H9 (cell line): ENCODE results near the gene SCGB2A2. TPM values are rescaled to one million over a fixed set of nuclear protein-coding genes. Genes with fewer than 3 reads are reported as not detected.

ENCODE experiments used
- DNase-seq: peaks from one replicate; pipeline ENCODE4 v3.0.0-alpha.2; 2017
- H2AFZ ChIP-seq: one replicate; pipeline ENCODE4 v1.6.1; 2013; ENCODE audit warnings: mild to moderate bottlenecking, low read length, control low read depth, moderate library complexity
- H2AK5ac ChIP-seq: 2 replicates; pipeline ENCODE4 v1.6.1; 2013; ENCODE audit warnings: low read length, control low read depth, mixed read lengths; ENCODE audit not compliant: insufficient read length
- H2BK120ac ChIP-seq: one replicate; pipeline ENCODE4 v1.6.1; 2013; ENCODE audit warnings: low read depth, mild to moderate bottlenecking, low read length, control low read depth, inconsistent platforms; ENCODE audit not compliant: poor library complexity, severe bottlenecking
- H2BK12ac ChIP-seq: 2 replicates; pipeline ENCODE4 v1.6.1; 2013; ENCODE audit warnings: low read length, control low read depth, mixed read lengths, low read depth; ENCODE audit not compliant: insufficient read length
- H2BK15ac ChIP-seq: 2 replicates; pipeline ENCODE4 v1.6.1; 2013; ENCODE audit warnings: low read depth, low read length, control low read depth
- H2BK20ac ChIP-seq: one replicate; pipeline ENCODE4 v1.6.1; 2013; ENCODE audit warnings: low read depth, mild to moderate bottlenecking, low read length, control low read depth, inconsistent platforms; ENCODE audit not compliant: poor library complexity, severe bottlenecking
- H2BK5ac ChIP-seq: 2 replicates; pipeline ENCODE4 v1.6.1; 2013; ENCODE audit warnings: low read length, control low read depth, mixed read lengths; ENCODE audit not compliant: insufficient read length
- H3K14ac ChIP-seq: 2 replicates; pipeline ENCODE4 v1.6.1; 2013; ENCODE audit warnings: low read length, control low read depth; ENCODE audit not compliant: insufficient read depth
- H3K18ac ChIP-seq: 2 replicates; pipeline ENCODE4 v1.6.1; 2013; ENCODE audit warnings: low read depth, mild to moderate bottlenecking, mixed read lengths, low read length, control low read depth; ENCODE audit not compliant: insufficient read length
- H3K23ac ChIP-seq: 2 replicates; pipeline ENCODE4 v1.6.1; 2013; ENCODE audit warnings: low read length, control low read depth, mixed read lengths, low read depth; ENCODE audit not compliant: insufficient read length
- H3K23me2 ChIP-seq: 2 replicates; pipeline ENCODE4 v1.6.1; 2013; ENCODE audit warnings: low read depth, mild to moderate bottlenecking, mixed read lengths, low read length, control low read depth; ENCODE audit not compliant: insufficient read length, poor library complexity, severe bottlenecking
- H3K27ac ChIP-seq: 2 replicates; pipeline ENCODE4 v1.5.1; 2013; ENCODE audit warnings: low read length, control low read depth, mixed read lengths, low read depth; ENCODE audit not compliant: insufficient read length
- H3K27me3 ChIP-seq: 2 replicates; pipeline ENCODE4 v1.6.1; 2013; ENCODE audit warnings: low read length, control low read depth, inconsistent platforms; ENCODE audit not compliant: insufficient read depth
- H3K4ac ChIP-seq: 2 replicates; pipeline ENCODE4 v1.6.1; 2013; ENCODE audit warnings: low read depth, mild to moderate bottlenecking, control low read depth, inconsistent platforms, low read length, moderate library complexity
- H3K4me1 ChIP-seq: 2 replicates; pipeline ENCODE4 v1.6.1; 2013; ENCODE audit warnings: low read length, control low read depth, inconsistent platforms; ENCODE audit not compliant: insufficient read depth
- H3K4me2 ChIP-seq: 2 replicates; pipeline ENCODE4 v1.6.1; 2013; ENCODE audit warnings: low read length, control low read depth, mixed read lengths; ENCODE audit not compliant: insufficient read length, insufficient read depth
- H3K56ac ChIP-seq: 2 replicates; pipeline ENCODE4 v1.6.1; 2013; ENCODE audit warnings: low read depth, mild to moderate bottlenecking, mixed read lengths, low read length, control low read depth; ENCODE audit not compliant: insufficient read length
- H3K79me1 ChIP-seq: 2 replicates; pipeline ENCODE4 v1.6.1; 2013; ENCODE audit warnings: low read depth, mild to moderate bottlenecking, moderate library complexity, low read length, control low read depth, inconsistent platforms; ENCODE audit not compliant: insufficient read depth, poor library complexity, severe bottlenecking
- H3K79me2 ChIP-seq: 2 replicates; pipeline ENCODE4 v1.6.1; 2013; ENCODE audit warnings: low read length, control low read depth, inconsistent platforms; ENCODE audit not compliant: insufficient read depth
- H3K9ac ChIP-seq: 2 replicates; pipeline ENCODE4 v1.6.1; 2013; ENCODE audit warnings: low read length, control low read depth, mixed read lengths; ENCODE audit not compliant: insufficient read length; ENCODE audit errors: extremely low read depth
- H3K9me3 ChIP-seq: one replicate; pipeline ENCODE4 v1.6.1; 2013; ENCODE audit warnings: low read depth, low read length, inconsistent platforms; ENCODE audit not compliant: control insufficient read depth
- H3T11ph ChIP-seq: one replicate; pipeline ENCODE4 v1.6.1; 2013; ENCODE audit warnings: mild to moderate bottlenecking, low read length, control low read depth, inconsistent platforms
- H4K20me1 ChIP-seq: one replicate; pipeline ENCODE4 v1.6.1; 2013; ENCODE audit not compliant: control insufficient read depth, insufficient read length, insufficient read depth
- H4K5ac ChIP-seq: 2 replicates; pipeline ENCODE4 v1.6.1; 2013; ENCODE audit warnings: low read depth, mild to moderate bottlenecking, mixed read lengths, low read length, control low read depth; ENCODE audit not compliant: insufficient read length
- H4K8ac ChIP-seq: replicated peaks from 2 replicates; pipeline ENCODE4 v1.6.1; 2013; ENCODE audit warnings: low read length, control low read depth, mixed read lengths, low read depth; ENCODE audit not compliant: insufficient read length
- H4K91ac ChIP-seq: 2 replicates; pipeline ENCODE4 v1.6.1; 2013; ENCODE audit warnings: low read depth, mild to moderate bottlenecking, moderate library complexity, mixed read lengths, low read length, control low read depth; ENCODE audit not compliant: insufficient read length
- H3K27ac Mint-ChIP-seq, 3 experiments: 2 replicates in 2 of 3; 3 replicates in 1 of 3; pipeline ENCODE4 v1.8.0; 2020 to 2021; ENCODE audit warnings: mixed read lengths in 3 of 3, mild to moderate bottlenecking in 1 of 3, moderate library complexity in 1 of 3
- H3K27me3 Mint-ChIP-seq: 2 replicates; pipeline ENCODE4 v1.8.0; 2021; ENCODE audit warnings: low read depth, mild to moderate bottlenecking, moderate library complexity, mixed read lengths
- H3K36me3 Mint-ChIP-seq, 3 experiments: 2 replicates in 2 of 3; 3 replicates in 1 of 3; pipeline ENCODE4 v1.8.0; 2020 to 2021; ENCODE audit warnings: low read depth in 3 of 3, mixed read lengths in 3 of 3; ENCODE audit not compliant: insufficient read depth in 1 of 3
- H3K4me1 Mint-ChIP-seq, 2 experiments: 2 replicates each; pipeline ENCODE4 v1.8.0; 2020; ENCODE audit warnings: mixed read lengths in 2 of 2
- H3K4me3 Mint-ChIP-seq, 2 experiments: 2 replicates in 1 of 2; 3 replicates in 1 of 2; pipeline ENCODE4 v1.8.0; 2020 to 2021; ENCODE audit warnings: mild to moderate bottlenecking in 2 of 2, mixed read lengths in 2 of 2, moderate library complexity in 1 of 2
- H3K9me3 Mint-ChIP-seq, 2 experiments: 2 replicates in 1 of 2; 3 replicates in 1 of 2; pipeline ENCODE4 v1.8.0; 2020; ENCODE audit warnings: mild to moderate bottlenecking in 2 of 2, mixed read lengths in 2 of 2, moderate library complexity in 1 of 2
- CTCF ChIP-seq: fragments of 200-600 bp; sonication (generic); conservative IDR thresholded peaks from 3 replicates; pipeline ENCODE4 v1.8.0; 2021; ENCODE audit warnings: antibody characterized with exemption, mild to moderate bottlenecking
- WGBS: extraction: QIAGEN DNeasy Blood & Tissue Kit; methylation state at CpG from one replicate; pipeline ENCODE4 v1.1.7; 2013; ENCODE audit warnings: missing lambda C conversion rate, low lambda C conversion rate, mixed read lengths; ENCODE audit not compliant: insufficient read length; ENCODE audit errors: extremely low coverage; 5-methylcytosine and 5-hydroxymethylcytosine counted together
- total RNA-seq: library from RNA; stranded (reverse); gene quantifications from 2 replicates; pipeline ENCODE4 v1.2.1, GENCODE V29; 2021

Gene SCGB2A2
- total RNA-seq, 1 experiment from 2014 or later = not detected

DNA sequence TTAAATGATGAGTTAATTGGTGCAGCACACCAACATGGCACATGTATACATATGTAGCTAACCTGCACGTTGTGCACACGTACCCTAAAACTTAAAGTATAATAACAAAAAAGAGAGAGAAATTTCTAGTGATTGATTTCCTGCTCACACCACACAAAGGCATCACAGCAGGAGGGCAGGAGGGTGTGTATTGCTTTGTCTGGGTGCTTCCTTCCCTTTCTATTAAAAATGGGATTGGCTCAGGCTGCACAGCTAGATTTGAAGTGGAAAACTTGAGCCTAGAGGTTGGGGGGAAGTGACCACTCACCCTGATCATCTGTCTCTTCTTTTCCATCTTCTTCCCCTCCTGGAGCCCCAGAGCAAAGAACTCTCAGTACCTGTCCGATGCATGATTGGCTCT is 28.9 kb upstream of the SCGB2A2 start:
- Mint-ChIP-seq H3K36me3 (no peaks in the 10 kb centered on the region), H3K27me3 (peaks cover 19% of the 10 kb centered on the region), H3K4me3 (no peak overlapping the region), H3K9me3 (no peaks in the 10 kb centered on the region), H3K27ac (no peak overlapping the region), H3K4me1 (peaks cover 5 to 13% of the 10 kb centered on the region in 2 experiments; a peak in 2 of 4 replicates)
- H3K27me3 ChIP-seq = no peaks in the 10 kb centered on the region
- no CpG with 5 or more reads among the region's 3 CpGs for WGBS
- H3K23me2 ChIP-seq = no peaks in the 10 kb centered on the region
- H3K9me3 ChIP-seq = no peaks in the 10 kb centered on the region
- no peaks in the 10 kb centered on the region for H3K79me1 ChIP-seq
- no peak overlapping the region for H2BK120ac ChIP-seq
- H3K4me1 ChIP-seq = no peaks in the 10 kb centered on the region
- H3K23ac ChIP-seq = no peak overlapping the region
- H2BK12ac ChIP-seq = no peak overlapping the region
- H3K9ac ChIP-seq = no peak overlapping the region
- no peak overlapping the region for H4K8ac ChIP-seq
- H2BK15ac ChIP-seq = no peak overlapping the region
- H4K20me1 ChIP-seq = no peaks in the 10 kb centered on the region
- no peak overlapping the region for H3K14ac ChIP-seq
- no peak overlapping the region for H3K4me2 ChIP-seq
- H3K18ac ChIP-seq = no peak overlapping the region
- H2AFZ ChIP-seq = no peak overlapping the region
- no peak overlapping the region for H4K91ac ChIP-seq
- H3K4ac ChIP-seq = no peak overlapping the region
- TF ChIP-seq CTCF = no peak
- no peak overlapping the region for H2BK20ac ChIP-seq
- no peak overlapping the region for H3T11ph ChIP-seq
- H3K56ac ChIP-seq = no peak overlapping the region
- H3K27ac ChIP-seq = no peak overlapping the region
- H4K5ac ChIP-seq = no peak overlapping the region
- H3K79me2 ChIP-seq = peaks cover 1% of the 10 kb centered on the region; the same call in 1 of the 2 replicates
- no peak overlapping the region for H2BK5ac ChIP-seq
- DNase-seq = no peak
- no peak overlapping the region for H2AK5ac ChIP-seq
